NCI-H526 (cell line): ENCODE data around the gene RFX5.

Source experiments
- DNase-seq, 2 experiments: peaks; one replicate each; lab custom pipeline; 2025; lab: John Stamatoyannopoulos, UW

RFX5 gene

DNA sequence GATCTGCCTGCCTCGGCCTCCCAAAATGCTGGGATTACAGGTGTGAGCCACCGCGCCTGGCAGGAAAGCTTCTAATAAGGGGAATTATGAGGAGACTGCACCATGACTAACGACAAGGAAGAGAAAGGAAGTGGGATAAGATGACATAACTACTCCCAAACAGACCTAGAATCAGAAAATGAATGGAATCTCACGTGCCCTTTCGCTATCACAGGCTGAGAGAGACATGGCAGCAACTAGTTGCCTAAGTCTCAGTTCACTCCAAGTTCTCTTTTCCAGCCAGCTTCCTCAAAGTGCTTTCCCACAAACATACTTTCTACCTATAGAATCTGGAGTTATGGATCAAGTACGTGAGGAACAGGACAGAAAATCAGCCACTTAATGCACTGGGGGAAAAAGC, 21.8 kb downstream of the RFX5 start:
- no peak for DNase-seq

DNA sequence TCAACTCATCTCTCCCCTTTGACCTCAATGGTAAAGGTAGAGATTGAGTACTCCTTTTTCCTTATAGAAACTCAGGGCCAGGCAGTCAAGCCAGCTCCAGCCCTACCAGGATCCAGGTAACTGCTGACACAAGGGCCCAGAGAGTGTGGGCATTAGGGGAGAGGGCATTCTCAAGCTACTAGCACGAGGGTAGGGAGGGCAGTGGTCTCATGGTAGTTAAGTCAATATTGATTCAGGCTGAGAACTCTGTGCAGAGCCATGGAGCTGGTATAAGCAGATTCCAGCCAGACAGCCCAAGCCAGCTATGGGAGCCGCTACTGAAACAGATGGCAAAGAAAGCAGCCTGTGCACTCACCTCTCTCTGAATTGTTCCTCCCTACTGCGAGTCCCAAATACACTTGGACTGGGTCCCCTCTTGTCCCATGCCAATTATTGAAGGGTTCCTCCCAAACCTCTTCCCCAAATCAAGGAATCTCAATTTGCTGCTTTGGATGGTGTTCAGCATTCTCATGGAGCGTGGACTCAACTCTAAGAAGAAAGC, 22.6 kb downstream of the RFX5 start:
- no peak for DNase-seq

DNA sequence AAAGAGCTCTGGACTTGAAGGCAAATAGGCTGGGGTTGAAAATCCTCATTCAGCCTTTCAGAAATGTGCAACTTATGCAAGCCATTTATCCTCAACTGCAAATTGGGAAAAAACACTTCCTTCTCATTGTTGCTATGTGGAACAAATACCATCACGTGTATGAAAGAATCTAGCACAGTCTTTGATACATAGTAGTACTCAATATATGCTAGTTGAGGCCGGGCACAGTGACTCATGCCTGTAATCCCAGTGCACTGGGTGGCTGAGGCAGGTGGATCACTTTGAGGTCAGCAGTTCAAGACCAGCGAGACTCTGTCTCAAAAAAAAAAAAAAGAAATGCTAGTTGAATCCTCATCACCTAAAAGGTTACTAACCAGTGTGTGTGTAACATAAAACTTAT, 28.1 kb downstream of the RFX5 start:
- no peak for DNase-seq

DNA sequence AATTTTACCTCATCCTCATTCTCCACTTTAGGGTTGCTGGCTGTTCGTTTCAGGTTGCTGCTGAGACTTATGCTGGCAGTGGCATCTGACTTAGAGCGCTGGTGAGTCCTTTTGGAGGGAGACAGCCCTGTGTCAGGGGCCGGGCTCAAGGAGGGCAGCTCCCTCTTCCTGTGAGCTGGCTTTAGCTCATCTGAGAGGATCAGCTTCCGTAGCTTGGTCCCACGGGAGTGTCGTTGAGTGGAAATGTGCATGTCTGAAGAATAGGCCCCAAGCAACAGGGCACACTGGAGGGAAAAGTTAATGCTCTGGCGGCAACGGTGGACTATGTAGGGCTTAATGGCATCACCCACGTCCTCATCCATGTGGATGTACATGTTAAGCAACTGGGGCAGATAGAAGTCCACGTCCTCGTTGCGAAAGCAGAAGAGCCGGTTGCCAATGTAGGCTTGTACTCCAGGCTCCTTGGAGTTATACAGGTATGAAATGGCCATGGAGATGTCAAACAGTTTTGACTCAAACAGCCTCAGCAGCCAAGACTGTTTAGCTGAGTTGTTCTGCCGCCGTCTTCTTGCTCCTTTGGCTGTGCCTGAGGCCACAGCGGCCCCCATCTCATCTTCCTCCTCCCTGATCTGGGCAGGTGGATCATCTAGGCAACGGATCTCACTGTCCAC, 31.4 kb downstream of the RFX5 start:
- no peak for DNase-seq

DNA sequence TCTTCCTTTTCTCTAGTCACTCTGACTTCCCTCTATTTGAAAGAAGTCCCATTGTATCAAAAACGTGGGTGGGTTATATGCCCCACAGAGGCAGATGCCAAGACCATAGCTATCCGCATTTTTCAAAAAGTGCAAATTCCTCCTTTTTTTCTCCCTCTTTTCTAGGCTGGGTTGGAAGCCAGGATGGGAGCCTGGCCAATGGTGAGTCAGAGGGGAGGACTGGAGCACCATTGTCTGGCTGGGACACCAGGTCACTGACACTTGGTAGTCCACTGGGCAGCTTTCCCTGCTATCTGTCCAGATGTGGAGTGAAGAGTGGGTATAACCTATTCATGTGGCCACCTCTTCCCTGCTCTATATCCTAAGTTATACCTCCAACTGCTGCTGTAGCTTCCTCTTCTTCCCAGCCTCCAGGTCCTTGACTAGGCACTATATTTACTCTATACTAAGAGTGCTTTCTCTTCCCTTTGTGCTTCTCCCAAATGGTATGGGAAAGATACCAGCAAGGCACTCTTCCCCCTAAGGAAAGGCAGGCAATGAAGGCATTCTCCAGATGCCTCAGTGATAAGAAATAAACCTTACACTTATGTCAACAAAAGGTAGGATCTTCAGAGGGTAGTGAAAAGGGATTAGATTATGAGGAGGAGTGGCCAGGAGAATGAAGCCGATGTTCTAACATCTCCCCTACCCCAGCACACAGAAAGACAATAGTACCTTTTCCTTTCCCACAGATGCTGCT, 32.7 kb downstream of the RFX5 start:
- no peak for DNase-seq

DNA sequence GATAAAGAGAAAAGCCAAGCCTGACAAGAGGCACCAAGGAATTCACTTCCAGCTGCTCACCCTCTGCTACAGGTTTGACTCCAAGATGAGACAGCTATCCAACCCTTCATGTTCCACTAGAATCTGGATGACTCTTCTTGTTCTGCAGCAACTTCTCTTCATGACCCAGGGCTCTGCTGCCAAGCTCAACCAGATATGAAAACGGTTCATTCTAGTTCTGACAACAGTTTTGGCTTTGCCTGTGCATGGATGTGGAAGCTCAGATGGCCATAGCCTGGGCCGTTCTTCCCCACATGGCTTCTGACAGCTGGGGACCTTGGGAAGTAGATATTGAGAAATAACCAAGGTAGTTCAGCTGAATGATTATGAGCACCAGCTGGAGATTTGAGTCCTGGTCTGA, 33.6 kb downstream of the RFX5 start:
- DNase-seq: no peak

DNA sequence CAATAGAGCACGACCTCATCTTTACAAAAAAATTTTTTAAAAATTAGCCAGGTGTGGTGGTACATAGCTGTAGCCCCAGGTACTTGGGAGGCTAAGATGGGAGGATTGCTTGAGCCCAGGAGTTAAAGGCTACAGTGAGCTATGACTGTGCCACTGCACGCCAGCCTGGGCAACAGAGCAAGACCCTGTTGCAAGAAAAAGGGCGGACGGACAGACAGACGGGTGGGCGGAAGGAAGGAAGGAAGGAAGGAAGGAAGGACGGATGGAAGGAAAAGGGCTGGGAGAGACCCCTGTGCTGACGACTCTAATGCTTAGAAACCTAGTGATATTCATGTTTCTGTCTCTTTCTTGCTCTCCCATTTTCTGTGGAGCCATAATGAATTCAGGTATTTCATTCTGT, 34.2 kb downstream of the RFX5 start:
- DNase-seq: no peak

DNA sequence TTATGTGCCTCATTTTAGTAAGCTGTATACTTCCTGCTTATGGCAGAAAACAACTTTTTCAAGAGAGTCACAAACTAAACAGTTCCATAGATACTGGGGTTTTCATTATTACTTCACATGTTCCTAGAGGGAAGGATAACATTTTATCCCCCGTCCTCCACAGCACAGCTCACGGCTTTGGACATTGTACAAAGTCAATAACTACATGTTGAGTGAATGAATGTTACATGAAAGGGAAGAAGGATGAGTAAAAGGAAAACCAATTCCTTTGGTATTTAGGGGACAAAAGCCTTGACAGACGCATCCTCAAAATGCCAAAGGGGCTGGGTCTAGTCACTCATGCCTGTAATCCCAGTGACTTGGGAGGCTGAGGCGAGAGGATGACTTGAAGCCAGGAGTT, 34.6 kb downstream of the RFX5 start:
- no peak for DNase-seq

DNA sequence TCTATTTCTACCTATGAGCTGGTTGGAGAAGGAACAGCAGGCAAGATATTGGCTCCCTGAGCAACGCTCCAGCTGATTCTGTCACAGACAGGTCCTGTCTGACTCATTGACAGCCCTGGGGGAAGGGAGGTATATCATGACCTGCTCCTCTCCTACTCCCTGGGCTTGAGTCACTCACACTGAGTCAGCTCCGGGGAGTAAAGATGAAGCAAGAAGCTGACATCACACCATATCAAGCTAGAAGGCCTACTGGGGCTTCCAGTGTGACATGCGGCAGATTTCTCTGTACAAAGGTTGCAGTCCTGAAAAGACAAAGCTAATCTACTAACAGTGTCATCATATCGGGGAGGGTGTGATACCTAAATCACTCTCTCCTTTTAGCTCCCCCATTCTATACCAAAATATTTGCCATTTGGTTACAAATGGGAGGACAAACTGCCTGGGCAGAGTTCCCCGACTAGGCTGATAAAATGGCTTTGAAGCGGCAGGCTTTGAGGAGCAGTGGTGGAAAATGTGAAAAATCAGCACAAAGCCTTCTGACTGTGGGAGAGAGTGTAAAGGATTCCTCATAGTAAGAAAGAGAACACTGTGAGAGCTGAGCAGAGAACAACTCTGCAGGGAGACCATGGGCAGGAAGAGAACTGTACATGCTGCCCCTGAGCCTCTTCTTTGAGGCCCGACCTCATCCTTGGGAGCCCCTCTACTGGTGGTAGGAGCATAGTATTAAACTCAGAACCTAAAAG, 35.3 kb downstream of the RFX5 start:
- no peak for DNase-seq

DNA sequence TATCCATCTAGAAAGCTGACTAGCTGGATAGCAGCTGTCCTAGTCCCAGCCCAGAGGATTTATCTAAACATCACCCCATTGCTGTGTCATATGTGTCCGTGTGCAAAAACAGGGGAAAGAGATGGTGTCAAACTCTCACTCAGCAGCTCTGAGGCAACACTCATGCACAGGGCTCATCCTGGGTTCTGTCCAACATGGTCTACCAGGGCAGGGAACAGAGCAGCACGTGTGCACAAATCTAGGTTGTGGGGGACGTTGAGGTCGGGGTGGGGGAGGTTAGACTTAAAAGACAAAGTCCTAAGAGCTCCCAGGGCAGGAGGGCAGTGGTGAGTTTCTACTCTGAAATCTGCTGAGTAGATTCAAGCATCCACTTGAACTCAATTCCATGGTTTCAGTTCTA, 36.0 kb downstream of the RFX5 start:
- no peak for DNase-seq

DNA sequence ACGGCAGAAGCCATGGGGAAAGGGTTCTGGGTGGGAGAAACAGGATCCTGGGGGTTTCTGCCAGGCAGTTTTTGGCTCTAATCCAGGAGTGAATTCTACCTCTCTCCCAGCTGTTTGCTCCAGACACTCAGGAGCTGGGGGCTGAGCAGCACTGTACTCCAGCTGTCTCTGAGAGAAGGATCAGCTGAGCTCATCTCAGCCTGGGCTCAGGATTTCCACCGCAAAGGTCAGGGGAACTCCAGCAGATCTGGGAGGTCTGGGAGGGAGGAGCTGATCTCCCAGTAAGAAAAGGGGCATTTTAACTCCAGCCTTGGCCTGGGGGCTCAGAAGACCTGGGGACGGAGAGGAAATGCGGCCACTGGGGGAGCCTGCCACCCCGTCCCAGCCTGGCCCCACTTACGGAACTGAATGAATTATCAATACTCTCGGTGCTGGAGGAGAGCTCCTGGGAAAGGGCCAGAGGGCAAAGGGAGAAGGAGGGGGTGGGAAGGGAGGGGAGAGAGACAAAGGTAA, 37.2 kb downstream of the RFX5 start:
- no peak for DNase-seq

DNA sequence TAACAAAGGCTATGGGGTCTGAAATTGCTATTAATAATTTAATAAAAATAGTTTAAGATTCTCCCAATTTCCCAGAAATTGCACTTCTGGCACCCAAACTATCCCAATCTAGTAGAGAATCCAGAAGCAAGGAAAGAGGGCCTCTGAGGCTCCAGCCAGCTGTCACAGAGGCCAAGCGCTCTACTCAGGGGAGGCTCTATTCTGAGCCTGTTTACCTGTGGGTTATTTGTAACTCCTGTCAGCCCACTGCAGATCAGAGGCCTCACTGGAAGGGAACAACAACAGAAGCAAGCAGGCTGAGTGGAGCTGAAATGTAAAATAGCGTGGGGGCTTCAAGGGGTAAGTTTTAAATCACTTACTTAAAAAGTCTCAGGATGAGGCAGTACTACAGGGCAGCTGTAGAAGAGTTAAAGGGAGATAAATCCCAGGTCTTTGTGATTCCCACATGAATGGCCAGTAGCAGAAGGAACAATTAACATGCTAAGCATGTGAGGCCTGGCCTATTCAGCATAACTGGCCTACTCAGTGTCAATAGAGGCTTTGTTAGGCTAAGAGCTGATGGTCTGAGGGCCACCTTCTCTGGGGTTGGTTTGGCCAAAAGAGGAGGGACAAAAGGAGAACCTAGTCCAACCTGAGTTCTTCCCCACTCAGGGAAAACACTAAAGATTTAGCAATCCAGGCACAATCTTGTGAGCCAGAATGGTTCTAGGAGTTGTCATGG, 52.1 kb downstream of the RFX5 start:
- DNase-seq: peak in 1 of 2 experiments; percentile 48

DNA sequence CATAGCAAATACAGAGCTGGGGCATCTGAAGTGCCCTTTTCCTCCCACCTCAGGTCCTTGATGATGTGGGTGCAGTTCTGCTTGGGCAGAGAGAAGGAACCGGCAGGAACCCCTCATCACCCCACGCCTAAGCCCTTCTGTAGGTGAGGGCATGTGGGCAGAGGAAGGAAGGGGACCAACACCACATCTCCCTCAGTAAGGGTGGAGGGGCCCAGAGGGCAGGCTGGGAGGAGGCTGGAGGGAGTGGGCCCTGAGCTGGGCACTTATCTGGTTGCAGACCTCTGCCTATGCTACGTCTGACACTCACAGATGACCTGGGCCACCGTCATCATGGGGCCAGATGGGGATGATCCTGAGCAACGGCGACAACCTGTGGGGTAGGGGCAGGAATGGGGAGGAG, 54.0 kb downstream of the RFX5 start:
- DNase-seq: no peak

DNA sequence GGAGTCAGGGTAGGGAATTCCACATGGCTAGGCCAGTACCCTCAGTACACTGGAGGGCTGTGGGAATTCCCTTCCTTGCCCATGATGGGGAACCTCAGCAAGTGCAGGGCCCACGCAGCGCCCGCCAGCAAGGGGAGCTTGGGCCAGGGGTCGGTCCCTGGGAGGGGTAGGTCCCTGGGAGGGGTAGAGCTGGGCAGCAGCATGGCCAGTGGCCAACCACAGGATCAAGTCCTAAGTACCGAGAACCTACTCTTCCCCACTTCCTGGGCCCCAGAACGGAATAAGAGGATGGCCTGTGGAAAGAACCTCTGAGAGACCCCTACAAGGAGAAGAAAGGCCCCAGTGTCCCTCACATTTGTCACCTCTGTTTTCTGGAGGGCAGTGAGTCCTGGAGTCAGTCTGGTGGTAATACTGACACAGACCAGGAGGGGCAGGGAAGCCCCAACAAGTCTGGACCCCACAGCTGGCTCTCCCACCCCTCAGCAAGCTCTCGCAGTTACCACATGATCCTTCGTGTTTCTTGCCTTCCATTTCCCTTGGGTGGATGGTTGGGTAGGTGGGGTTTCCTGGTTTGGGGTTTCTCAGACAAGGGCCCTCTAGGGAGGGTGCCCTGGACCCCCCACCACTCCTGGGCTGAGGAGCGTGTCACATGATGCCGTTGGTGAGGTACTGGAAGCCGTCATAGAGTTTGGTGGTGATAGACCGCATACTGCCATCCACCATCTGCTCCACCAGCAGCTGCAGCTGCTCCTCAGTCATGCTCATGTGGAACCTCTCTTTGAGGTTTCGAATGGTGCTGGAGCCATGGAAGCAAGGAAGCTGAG, 54.6 kb downstream of the RFX5 start:
- DNase-seq: no peak

DNA sequence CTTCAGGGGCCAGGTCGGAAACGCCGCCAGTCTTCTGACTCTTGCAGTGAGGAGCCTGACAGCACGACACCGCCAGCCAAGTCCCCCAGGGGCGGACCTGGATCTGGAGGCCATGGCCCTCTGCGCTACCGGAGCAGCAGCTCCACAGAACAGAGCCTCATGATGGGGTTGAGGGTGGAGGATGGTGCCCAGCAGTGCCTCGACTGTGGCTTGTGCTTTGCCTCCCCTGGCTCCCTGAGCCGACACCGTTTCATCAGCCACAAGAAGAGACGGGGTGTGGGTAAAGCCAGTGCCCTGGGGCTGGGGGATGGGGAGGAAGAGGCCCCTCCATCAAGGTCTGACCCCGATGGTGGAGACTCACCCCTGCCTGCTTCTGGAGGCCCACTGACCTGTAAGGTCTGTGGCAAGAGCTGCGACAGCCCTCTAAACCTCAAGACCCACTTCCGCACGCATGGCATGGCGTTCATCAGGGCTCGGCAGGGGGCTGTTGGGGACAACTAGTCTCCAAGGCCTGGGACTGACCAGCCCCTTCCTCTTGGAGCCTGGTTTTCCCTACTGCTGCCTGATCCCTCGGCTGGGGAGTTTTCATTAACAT, 56.2 kb downstream of the RFX5 start:
- DNase-seq: no peak
